ENCODE data around the gene NFYC.

NFYC gene

GRCh38 chr1:40773748-40774265 is 82.3 kb downstream of the NFYC start:
- no peaks in the 10 kb centered on the region for H3K79me2 ChIP-seq (ENCODE audit: insufficient read depth, low read length)
- no peak overlapping the region for H3K4me3 ChIP-seq (ENCODE audit: low read length, poor library complexity, severe bottlenecking)
- no peak overlapping the region for H3K9ac ChIP-seq (ENCODE audit: low read depth, low read length, poor library complexity, severe bottlenecking)
- H3K9me3 ChIP-seq (ENCODE audit: insufficient read depth, low read depth, low read length): no peaks in the 10 kb centered on the region; the same call in 1 of the 2 replicates
- no peak overlapping the region for H3K4me2 ChIP-seq (ENCODE audit: low read depth, low read length, poor library complexity, severe bottlenecking)
- no peaks in the 10 kb centered on the region for H3K27me3 ChIP-seq (ENCODE audit: insufficient read depth, low read length, poor library complexity, severe bottlenecking)
- peaks cover 7% of the 10 kb centered on the region for H3K4me1 ChIP-seq (ENCODE audit: insufficient read depth, low read length, poor library complexity, severe bottlenecking)
- no peaks in the 10 kb centered on the region for H4K20me1 ChIP-seq (ENCODE audit: insufficient read depth, low read length, poor library complexity, severe bottlenecking)
- H3F3A ChIP-seq (ENCODE audit: low read depth): no peaks in the 10 kb centered on the region
- no peak overlapping the region for H2AFZ ChIP-seq (ENCODE audit: low read length)
- no peaks in the 10 kb centered on the region for H3K9me2 ChIP-seq (replicated peaks; ENCODE audit: low read depth, low read length)
- H3K36me3 ChIP-seq (ENCODE audit: insufficient read depth, low read length): peaks cover 47% of the 10 kb centered on the region; the same call in 1 of the 2 replicates
- no peak for TF ChIP-seq EZH2phosphoT487 (IDR thresholded peaks at IDR 0.05; ENCODE audit: borderline replicate concordance)
- no peak for TF ChIP-seq CTCF (conservative IDR thresholded peaks at IDR 0.05; ENCODE audit: low read length)

- no peaks in the 10 kb centered on the region; the same call in 1 of the 2 replicates for H3K9me3 ChIP-seq (ENCODE audit: insufficient read depth, low read depth, low read length)
- no peaks in the 10 kb centered on the region for H4K20me1 ChIP-seq (ENCODE audit: insufficient read depth, low read length, poor library complexity, severe bottlenecking)
- no peaks in the 10 kb centered on the region for H3K79me2 ChIP-seq (ENCODE audit: insufficient read depth, low read length)
- peaks cover 41% of the 10 kb centered on the region; the same call in 1 of the 2 replicates for H3K36me3 ChIP-seq (ENCODE audit: insufficient read depth, low read length)
- no peaks in the 10 kb centered on the region for H3K9me2 ChIP-seq (replicated peaks; ENCODE audit: low read depth, low read length)
- peaks cover 7% of the 10 kb centered on the region for H3K4me1 ChIP-seq (ENCODE audit: insufficient read depth, low read length, poor library complexity, severe bottlenecking)
- H3K9ac ChIP-seq (ENCODE audit: low read depth, low read length, poor library complexity, severe bottlenecking): no peak overlapping the region
- no peak overlapping the region for H2AFZ ChIP-seq (ENCODE audit: low read length)
- no peak overlapping the region for H3K4me2 ChIP-seq (ENCODE audit: low read depth, low read length, poor library complexity, severe bottlenecking)
- TF ChIP-seq CTCF (conservative IDR thresholded peaks at IDR 0.05; ENCODE audit: low read length) (peak; percentile 96), EZH2phosphoT487 (IDR thresholded peaks at IDR 0.05; ENCODE audit: borderline replicate concordance) (no peak)
- H3F3A ChIP-seq (ENCODE audit: low read depth): no peaks in the 10 kb centered on the region
- no peak overlapping the region for H3K4me3 ChIP-seq (ENCODE audit: low read length, poor library complexity, severe bottlenecking)
- no peaks in the 10 kb centered on the region for H3K27me3 ChIP-seq (ENCODE audit: insufficient read depth, low read length, poor library complexity, severe bottlenecking)
Observed at GRCh38 chr1:40774266-40774998, 82.9 kb downstream of the NFYC start.

GRCh38 chr1:40776236-40777072 is 85.0 kb downstream of the NFYC start:
- no peak overlapping the region for H3K4me2 ChIP-seq (ENCODE audit: low read depth, low read length, poor library complexity, severe bottlenecking)
- H3K9ac ChIP-seq (ENCODE audit: low read depth, low read length, poor library complexity, severe bottlenecking): no peak overlapping the region
- H3K27me3 ChIP-seq (ENCODE audit: insufficient read depth, low read length, poor library complexity, severe bottlenecking): no peaks in the 10 kb centered on the region
- H3K36me3 ChIP-seq (ENCODE audit: insufficient read depth, low read length): peaks cover 21% of the 10 kb centered on the region; the same call in 1 of the 2 replicates
- H3K9me2 ChIP-seq (replicated peaks; ENCODE audit: low read depth, low read length): no peaks in the 10 kb centered on the region
- no peak overlapping the region for H2AFZ ChIP-seq (ENCODE audit: low read length)
- no peaks in the 10 kb centered on the region for H4K20me1 ChIP-seq (ENCODE audit: insufficient read depth, low read length, poor library complexity, severe bottlenecking)
- no peaks in the 10 kb centered on the region; the same call in 1 of the 2 replicates for H3K9me3 ChIP-seq (ENCODE audit: insufficient read depth, low read depth, low read length)
- no peaks in the 10 kb centered on the region for H3K79me2 ChIP-seq (ENCODE audit: insufficient read depth, low read length)
- H3K4me3 ChIP-seq (ENCODE audit: low read length, poor library complexity, severe bottlenecking): no peak overlapping the region
- TF ChIP-seq CTCF (conservative IDR thresholded peaks at IDR 0.05; ENCODE audit: low read length): no peak
- H3K4me1 ChIP-seq (ENCODE audit: insufficient read depth, low read length, poor library complexity, severe bottlenecking): no peaks in the 10 kb centered on the region
- no peaks in the 10 kb centered on the region for H3F3A ChIP-seq (ENCODE audit: low read depth)
